ENCODE measurements around the gene PMM1. TPM values are rescaled to one million over a fixed set of nuclear protein-coding genes. Genes with fewer than 3 reads are reported as not detected.
"Not testable (repeated sequence)": the region's sequence is repeated elsewhere in the genome, so short reads cannot be mapped to it uniquely, and the experiment has no call there.

The PMM1 gene
- 31.0 TPM for polyA plus RNA-seq (2013, experiment 1 of 2)
- polyA plus RNA-seq (2013, experiment 2 of 2): 31.7 TPM

DNA sequence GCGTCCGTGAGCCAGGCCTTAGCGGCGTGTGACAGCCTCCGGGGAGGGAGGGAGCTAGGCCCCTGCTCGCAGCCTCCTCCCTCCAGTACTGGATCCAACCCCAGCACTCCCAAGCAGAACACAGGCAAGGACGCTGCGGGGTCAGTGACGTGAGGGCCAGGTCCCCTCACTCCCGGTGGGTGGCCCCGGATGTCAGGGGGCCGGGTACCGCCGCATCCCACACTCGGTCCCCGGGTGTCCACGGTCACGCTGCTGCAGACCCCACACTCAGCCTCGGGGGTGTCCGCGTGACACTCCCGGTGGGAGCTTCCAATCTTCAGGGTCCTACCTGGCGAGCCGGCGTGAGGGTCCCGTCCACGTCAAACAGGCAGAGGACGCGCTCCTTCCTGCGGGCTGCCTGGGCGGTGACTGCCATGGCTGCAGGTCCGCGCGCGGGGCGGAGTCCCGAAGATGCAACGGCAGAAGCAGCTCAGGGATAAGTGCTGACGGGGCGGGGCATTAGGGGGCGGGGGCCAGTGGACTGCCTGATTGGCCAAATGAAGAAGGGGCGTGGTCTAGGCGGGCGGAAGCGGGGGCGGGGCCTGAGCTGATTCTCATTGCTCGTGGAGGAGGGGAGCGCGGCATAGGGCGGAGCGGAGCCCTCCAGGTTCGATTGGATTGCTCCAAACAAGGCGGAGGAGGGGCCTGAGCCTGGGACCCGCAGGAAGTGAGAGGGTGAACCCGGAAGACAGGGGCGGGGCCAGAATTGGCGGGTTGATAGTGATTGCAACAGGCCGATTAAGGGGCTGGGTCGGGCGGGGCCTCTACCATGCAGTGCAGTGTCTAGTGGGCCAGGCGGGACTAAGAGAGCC is at the start of gene PMM1:
Gene PMM1 (minus strand): TSS at position 450 of the 851 bp plus-strand sequence. CDS start 35 bp downstream, at position 415.
- 0 to 2% methylated on average over 47 to 49 of the region's 61 CpGs for WGBS, 2 experiments (ENCODE audit: insufficient coverage in 2 of 2)
- H3K9me3 ChIP-seq (ENCODE audit: control insufficient read depth, low read length): no peaks in the 10 kb centered on the region
- H3K4me1 ChIP-seq (ENCODE audit: control insufficient read depth, insufficient read depth, low read length, poor library complexity, severe bottlenecking): no peaks in the 10 kb centered on the region
- H3K4me3 ChIP-seq (ENCODE audit: extremely low read depth, insufficient read depth, low read length, poor library complexity, severe bottlenecking): peak within 1 kb of the TSS; percentile 80
- peak within 1 kb of the TSS; percentile 72 for H3K27ac ChIP-seq (ENCODE audit: low read depth, low read length, severe bottlenecking)
- peaks cover 5% of the 10 kb centered on the region for H3K36me3 ChIP-seq (ENCODE audit: control insufficient read depth, insufficient read depth, low read length)

GRCh38 chr22:41638748-41639147 is 49.1 kb upstream of the PMM1 start:
- peaks cover 96% of the 10 kb centered on the region for H3K36me3 ChIP-seq (ENCODE audit: control insufficient read depth, insufficient read depth, low read length)
- 92% methylated on average over 3 of the region's 5 CpGs; no CpG with 5 or more reads in 1 of the 2 experiments for WGBS, 2 experiments (ENCODE audit: insufficient coverage in 2 of 2)
- no peak overlapping the region for H3K27ac ChIP-seq (ENCODE audit: low read depth, low read length, severe bottlenecking)
- no peaks in the 10 kb centered on the region for H3K4me1 ChIP-seq (ENCODE audit: control insufficient read depth, insufficient read depth, low read length, poor library complexity, severe bottlenecking)
- H3K9me3 ChIP-seq (ENCODE audit: control insufficient read depth, low read length): no peaks in the 10 kb centered on the region
- no peak overlapping the region for H3K4me3 ChIP-seq (ENCODE audit: extremely low read depth, insufficient read depth, low read length, poor library complexity, severe bottlenecking)

GRCh38 chr22:41638124-41638523 is 48.5 kb upstream of the PMM1 start:
- H3K27ac ChIP-seq (ENCODE audit: low read depth, low read length, severe bottlenecking): no peak overlapping the region
- no peak overlapping the region for H3K4me3 ChIP-seq (ENCODE audit: extremely low read depth, insufficient read depth, low read length, poor library complexity, severe bottlenecking)
- no peaks in the 10 kb centered on the region for H3K9me3 ChIP-seq (ENCODE audit: control insufficient read depth, low read length)
- peaks cover 99% of the 10 kb centered on the region for H3K36me3 ChIP-seq (ENCODE audit: control insufficient read depth, insufficient read depth, low read length)
- no peaks in the 10 kb centered on the region for H3K4me1 ChIP-seq (ENCODE audit: control insufficient read depth, insufficient read depth, low read length, poor library complexity, severe bottlenecking)
- WGBS, 2 experiments (ENCODE audit: insufficient coverage in 2 of 2): 100% methylated on average over 2 to 3 of the region's 5 CpGs

- 97 to 100% methylated on average over 7 to 8 of the region's 8 CpGs for WGBS, 2 experiments (ENCODE audit: insufficient coverage in 2 of 2)
- H3K36me3 ChIP-seq (ENCODE audit: control insufficient read depth, insufficient read depth, low read length): peaks cover 99% of the 10 kb centered on the region
- not testable (repeated sequence) for H3K4me1 ChIP-seq (ENCODE audit: control insufficient read depth, insufficient read depth, low read length, poor library complexity, severe bottlenecking); H3K9me3 ChIP-seq (ENCODE audit: control insufficient read depth, low read length); H3K27ac ChIP-seq (ENCODE audit: low read depth, low read length, severe bottlenecking); H3K4me3 ChIP-seq (ENCODE audit: extremely low read depth, insufficient read depth, low read length, poor library complexity, severe bottlenecking)
These were observed 48.0 kb upstream of the PMM1 start for GRCh38 chr22:41637623-41638022.

DNA sequence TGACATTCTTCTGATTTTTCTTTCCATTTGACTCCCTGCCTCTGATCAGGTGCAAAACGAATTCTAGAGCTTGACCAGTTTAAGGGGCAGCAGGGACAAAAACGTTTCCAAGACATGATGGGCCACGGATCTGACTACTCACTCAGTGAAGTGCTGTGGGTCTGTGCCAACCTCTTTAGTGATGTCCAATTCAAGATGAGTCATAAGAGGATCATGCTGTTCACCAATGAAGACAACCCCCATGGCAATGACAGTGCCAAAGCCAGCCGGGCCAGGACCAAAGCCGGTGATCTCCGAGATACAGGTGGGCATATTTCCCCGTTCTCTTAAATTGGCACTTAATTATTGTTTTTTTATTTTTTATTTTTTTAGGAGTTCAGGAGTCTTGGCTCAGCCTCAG is 46.8 kb upstream of the PMM1 start:
- H3K36me3 ChIP-seq (ENCODE audit: control insufficient read depth, insufficient read depth, low read length): peaks cover 95% of the 10 kb centered on the region
- WGBS, 2 experiments (ENCODE audit: insufficient coverage in 2 of 2): 87 to 93% methylated on average over 4 to 6 of the region's 7 CpGs
- H3K4me3 ChIP-seq (ENCODE audit: extremely low read depth, insufficient read depth, low read length, poor library complexity, severe bottlenecking): no peak overlapping the region
- no peak overlapping the region for H3K27ac ChIP-seq (ENCODE audit: low read depth, low read length, severe bottlenecking)
- H3K9me3 ChIP-seq (ENCODE audit: control insufficient read depth, low read length): no peaks in the 10 kb centered on the region
- no peaks in the 10 kb centered on the region for H3K4me1 ChIP-seq (ENCODE audit: control insufficient read depth, insufficient read depth, low read length, poor library complexity, severe bottlenecking)

DNA sequence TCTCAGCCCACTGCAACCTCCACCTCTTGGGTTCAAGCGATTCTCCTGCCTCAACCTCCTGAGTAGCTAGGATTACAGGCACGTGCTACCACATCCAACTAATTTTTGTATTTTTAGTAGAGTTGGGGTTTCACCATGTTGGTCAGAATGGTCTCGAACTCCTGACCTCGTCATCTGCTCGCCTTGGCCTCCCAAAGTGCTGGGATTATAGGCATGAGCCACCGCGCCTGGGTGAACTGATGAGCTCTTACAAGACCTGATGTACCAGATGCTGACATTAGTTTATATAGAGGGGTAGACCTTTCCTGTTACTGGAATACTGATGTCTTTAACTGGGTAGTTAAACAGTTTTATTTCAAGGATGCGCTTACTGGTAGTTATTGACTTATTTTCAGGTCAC is 45.0 kb upstream of the PMM1 start:
- H3K27ac ChIP-seq (ENCODE audit: low read depth, low read length, severe bottlenecking); H3K4me3 ChIP-seq (ENCODE audit: extremely low read depth, insufficient read depth, low read length, poor library complexity, severe bottlenecking); H3K4me1 ChIP-seq (ENCODE audit: control insufficient read depth, insufficient read depth, low read length, poor library complexity, severe bottlenecking); H3K9me3 ChIP-seq (ENCODE audit: control insufficient read depth, low read length): not testable (repeated sequence)
- peaks cover 95% of the 10 kb centered on the region for H3K36me3 ChIP-seq (ENCODE audit: control insufficient read depth, insufficient read depth, low read length)
- WGBS, 2 experiments (ENCODE audit: insufficient coverage in 2 of 2): 94 to 95% methylated on average over 5 to 6 of the region's 8 CpGs

- not testable (repeated sequence) for H3K4me3 ChIP-seq (ENCODE audit: extremely low read depth, insufficient read depth, low read length, poor library complexity, severe bottlenecking); H3K9me3 ChIP-seq (ENCODE audit: control insufficient read depth, low read length); H3K4me1 ChIP-seq (ENCODE audit: control insufficient read depth, insufficient read depth, low read length, poor library complexity, severe bottlenecking); H3K27ac ChIP-seq (ENCODE audit: low read depth, low read length, severe bottlenecking)
- 100% methylated on average over 1 to 6 of the region's 23 CpGs for WGBS, 2 experiments (ENCODE audit: insufficient coverage in 2 of 2)
- peaks cover 95% of the 10 kb centered on the region for H3K36me3 ChIP-seq (ENCODE audit: control insufficient read depth, insufficient read depth, low read length)
These were observed 42.0 kb upstream of the PMM1 start for GRCh38 chr22:41631615-41632014.

DNA sequence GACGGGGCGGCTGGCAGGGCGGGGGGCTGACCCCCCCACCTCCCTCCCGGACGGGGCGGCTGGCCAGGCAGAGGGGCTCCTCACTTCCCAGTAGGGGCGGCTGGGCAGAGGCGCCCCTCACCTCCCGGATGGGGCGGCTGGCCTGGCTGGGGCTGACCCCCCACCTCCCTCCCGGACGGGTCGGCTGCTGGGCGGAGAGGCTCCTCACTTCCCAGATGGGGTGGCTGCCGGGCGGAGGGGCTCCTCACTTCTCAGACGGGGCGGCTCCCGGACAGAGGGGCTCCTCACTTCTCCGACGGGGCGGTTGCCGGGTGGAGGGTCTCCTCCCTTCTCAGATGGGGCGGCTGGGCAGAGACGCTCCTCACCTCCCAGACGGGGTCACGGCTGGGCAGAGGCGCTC is 41.5 kb upstream of the PMM1 start:
- not testable (repeated sequence) for H3K4me3 ChIP-seq (ENCODE audit: extremely low read depth, insufficient read depth, low read length, poor library complexity, severe bottlenecking); H3K27ac ChIP-seq (ENCODE audit: low read depth, low read length, severe bottlenecking); H3K9me3 ChIP-seq (ENCODE audit: control insufficient read depth, low read length); H3K4me1 ChIP-seq (ENCODE audit: control insufficient read depth, insufficient read depth, low read length, poor library complexity, severe bottlenecking)
- H3K36me3 ChIP-seq (ENCODE audit: control insufficient read depth, insufficient read depth, low read length): peaks cover 95% of the 10 kb centered on the region
- 99 to 100% methylated on average over 7 of the region's 28 CpGs for WGBS, 2 experiments (ENCODE audit: insufficient coverage in 2 of 2)

GRCh38 chr22:41625577-41625976 is 35.9 kb upstream of the PMM1 start:
- no peak overlapping the region for H3K27ac ChIP-seq (ENCODE audit: low read depth, low read length, severe bottlenecking)
- WGBS, 2 experiments (ENCODE audit: insufficient coverage in 2 of 2): 90 to 94% methylated on average over 5 to 6 of the region's 7 CpGs
- H3K36me3 ChIP-seq (ENCODE audit: control insufficient read depth, insufficient read depth, low read length): peaks cover 82% of the 10 kb centered on the region
- no peaks in the 10 kb centered on the region for H3K9me3 ChIP-seq (ENCODE audit: control insufficient read depth, low read length)
- no peak overlapping the region for H3K4me3 ChIP-seq (ENCODE audit: extremely low read depth, insufficient read depth, low read length, poor library complexity, severe bottlenecking)
- H3K4me1 ChIP-seq (ENCODE audit: control insufficient read depth, insufficient read depth, low read length, poor library complexity, severe bottlenecking): peaks cover 8% of the 10 kb centered on the region

- 7 to 13% methylated on average over 6 to 8 of the region's 8 CpGs for WGBS, 2 experiments (ENCODE audit: insufficient coverage in 2 of 2)
- H3K4me1 ChIP-seq (ENCODE audit: control insufficient read depth, insufficient read depth, low read length, poor library complexity, severe bottlenecking): peaks cover 18% of the 10 kb centered on the region
- no peaks in the 10 kb centered on the region for H3K9me3 ChIP-seq (ENCODE audit: control insufficient read depth, low read length)
- H3K4me3 ChIP-seq (ENCODE audit: extremely low read depth, insufficient read depth, low read length, poor library complexity, severe bottlenecking): peak overlapping the region; percentile 95
- H3K27ac ChIP-seq (ENCODE audit: low read depth, low read length, severe bottlenecking): peak overlapping the region; percentile 99
- peaks cover 45% of the 10 kb centered on the region for H3K36me3 ChIP-seq (ENCODE audit: control insufficient read depth, insufficient read depth, low read length)
These were observed 32.2 kb upstream of the PMM1 start for GRCh38 chr22:41621911-41622179.
